Stimulated activated naive CD8-positive, alpha-beta T cell treated with anti-CD3 and anti-CD28 coated beads, Interleukin-15, Interleukin-2, amounts not matched to agents 100 ng/mL and 50 ng/mL, for 24 hours (primary cell): ENCODE measurements around the gene STK4.

Source experiments
- H3K27ac Mint-ChIP-seq: one replicate; pipeline ENCODE4 v1.8.0; 2021; ENCODE audit warnings: mild to moderate bottlenecking, mixed read lengths
- H3K27me3 Mint-ChIP-seq: one replicate; pipeline ENCODE4 v1.8.0; 2021; ENCODE audit warnings: mixed read lengths
- H3K36me3 Mint-ChIP-seq: one replicate; pipeline ENCODE4 v1.8.0; 2021; ENCODE audit warnings: low read depth, mixed read lengths
- H3K4me1 Mint-ChIP-seq: one replicate; pipeline ENCODE4 v1.8.0; 2021; ENCODE audit warnings: low read depth, mixed read lengths
- H3K4me3 Mint-ChIP-seq: one replicate; pipeline ENCODE4 v1.8.0; 2021; ENCODE audit warnings: mild to moderate bottlenecking, mixed read lengths
- H3K9me3 Mint-ChIP-seq: one replicate; pipeline ENCODE4 v1.8.0; 2021; ENCODE audit warnings: mixed read lengths

Gene STK4

DNA sequence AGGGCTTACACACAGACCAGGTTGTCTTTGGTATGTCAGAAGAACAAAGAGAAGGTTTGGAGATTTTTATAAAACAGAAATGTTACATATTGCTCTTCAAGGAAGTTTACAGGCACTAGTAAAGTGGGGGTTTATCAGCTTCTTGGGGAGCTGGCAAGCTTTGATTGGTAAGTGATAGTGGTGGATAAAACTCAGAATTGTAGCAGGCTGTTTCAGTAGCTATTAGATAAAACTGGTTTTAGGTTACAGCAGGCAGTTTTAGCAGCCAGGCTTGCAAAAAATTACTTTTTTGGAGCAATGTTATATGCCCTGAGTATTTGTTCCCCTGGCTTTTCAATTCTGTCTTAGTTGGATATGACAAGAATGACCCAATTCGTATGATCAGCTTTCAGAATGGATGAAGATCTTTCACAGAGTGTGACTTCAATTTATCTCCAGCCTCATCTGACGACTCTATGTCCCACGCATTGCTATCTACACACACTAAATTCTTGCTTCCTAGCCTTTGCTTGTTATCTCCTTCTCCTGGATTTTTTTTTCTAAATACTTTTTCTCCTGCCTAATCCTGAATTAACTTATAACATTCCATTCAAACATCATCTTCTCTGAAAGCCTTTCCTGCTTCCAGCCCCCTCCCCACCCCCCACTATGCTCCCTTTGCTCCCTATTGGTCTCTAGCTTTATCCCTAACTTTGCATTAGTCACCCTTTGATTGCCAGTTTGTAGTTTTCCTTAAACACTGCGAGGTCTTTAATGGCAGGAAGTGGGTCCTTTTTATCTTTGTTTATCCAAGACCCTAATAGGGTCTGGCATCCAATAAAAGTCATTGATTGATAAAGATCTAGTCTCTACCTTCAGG, 5.1 kb upstream of the STK4 start:
- H3K27me3 Mint-ChIP-seq, result no peaks in the 10 kb centered on the region

DNA sequence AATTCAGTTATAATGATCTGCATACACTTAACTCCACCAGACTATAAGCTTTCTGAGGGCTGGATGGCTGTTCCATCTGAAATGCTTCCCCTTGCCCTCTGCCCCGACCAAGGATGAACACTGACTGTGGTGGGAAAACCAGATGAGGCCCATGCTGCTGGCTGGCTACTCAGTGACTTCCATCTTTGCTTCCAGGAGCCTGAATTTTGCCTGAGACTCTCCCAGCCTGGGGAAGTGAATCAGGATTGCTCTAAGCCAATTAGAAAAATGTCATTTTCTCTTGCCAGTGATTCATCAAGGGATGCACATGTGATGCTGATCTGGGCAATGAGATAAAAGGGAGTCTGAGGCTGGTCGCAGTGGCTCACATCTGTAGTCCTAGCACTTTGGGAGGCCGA, 4.4 kb upstream of the STK4 start:
- peaks cover 79% of the 10 kb centered on the region for H3K4me1 Mint-ChIP-seq

More for the DNA sequence above, 5.1 kb upstream of the STK4 start:
- H3K4me3 Mint-ChIP-seq, result peak overlapping the region; percentile 99
- H3K36me3 Mint-ChIP-seq, result peaks cover 36% of the 10 kb centered on the region
- peak overlapping the region; percentile 74 for H3K27ac Mint-ChIP-seq
- H3K9me3 Mint-ChIP-seq, result no peaks in the 10 kb centered on the region
- H3K4me1 Mint-ChIP-seq, result peaks cover 86% of the 10 kb centered on the region

DNA sequence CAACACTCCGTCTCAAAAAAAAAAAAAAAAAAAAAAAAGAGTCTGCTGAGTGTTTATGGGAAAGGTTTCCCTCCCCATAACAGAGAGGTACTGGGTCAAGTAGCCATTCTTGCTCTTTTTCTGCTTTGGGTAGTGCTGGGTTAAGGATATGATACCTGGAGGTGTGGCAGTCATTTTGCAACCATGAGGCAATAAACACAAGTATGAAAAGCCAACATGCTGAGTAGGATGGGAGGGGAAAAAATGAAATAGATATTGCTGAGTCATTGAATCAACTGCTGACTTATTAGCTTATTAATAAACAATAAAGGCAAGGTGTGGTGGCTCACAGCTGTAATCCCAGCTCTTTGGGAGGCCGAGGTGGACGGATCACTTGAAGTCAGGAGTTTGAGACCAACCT, 3.8 kb upstream of the STK4 start:
- Mint-ChIP-seq H3K27me3 (no peaks in the 10 kb centered on the region), H3K4me1 (peaks cover 76% of the 10 kb centered on the region), H3K9me3 (no peaks in the 10 kb centered on the region), H3K36me3 (peaks cover 36% of the 10 kb centered on the region), H3K27ac (peak overlapping the region; percentile 56), H3K4me3 (no peak overlapping the region)

More for the DNA sequence above, 4.4 kb upstream of the STK4 start:
- Mint-ChIP-seq H3K4me3 (no peak overlapping the region), H3K9me3 (no peaks in the 10 kb centered on the region), H3K27me3 (no peaks in the 10 kb centered on the region), H3K36me3 (peaks cover 36% of the 10 kb centered on the region), H3K27ac (peak overlapping the region; percentile 55)

DNA sequence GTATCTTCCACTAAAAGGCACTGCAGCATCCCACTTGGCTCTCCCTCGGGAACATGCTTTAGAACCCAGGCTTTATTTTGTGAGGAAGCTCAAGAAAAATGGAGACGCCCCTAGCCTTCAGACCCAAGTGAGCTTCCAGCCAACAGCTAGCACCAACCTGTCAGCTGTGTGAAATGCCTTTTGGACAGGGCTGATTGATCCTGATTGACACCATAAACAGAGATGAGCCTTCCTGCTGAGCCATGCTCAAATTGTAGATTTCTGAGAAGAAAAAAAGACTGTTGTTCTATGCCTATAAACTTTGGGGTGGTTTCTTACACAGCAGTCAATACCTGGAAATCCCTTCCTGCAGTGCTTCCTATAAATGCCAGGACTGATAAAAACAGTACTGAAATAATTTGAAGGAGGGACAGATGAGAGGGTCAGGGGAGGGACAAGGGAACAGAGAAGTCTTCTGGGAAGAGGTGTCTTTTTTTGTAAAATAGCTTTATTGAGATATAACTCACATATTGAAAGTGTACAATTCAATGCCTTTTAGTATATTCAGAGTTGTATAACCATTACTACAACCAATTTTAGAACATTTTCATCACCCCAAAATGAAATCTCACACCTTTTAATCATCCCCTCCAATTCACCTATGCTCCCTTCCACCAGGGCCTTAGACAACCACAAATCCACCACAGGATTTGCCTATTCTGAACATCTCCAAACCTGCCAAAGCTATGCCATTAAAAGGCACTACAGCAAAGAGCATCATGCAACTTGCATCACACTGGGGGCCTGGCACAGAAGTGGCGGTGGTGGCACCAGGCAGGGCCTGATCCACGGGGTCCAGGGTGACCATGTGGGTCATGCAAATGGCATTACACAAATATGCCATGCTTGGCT, 2.7 kb upstream of the STK4 start:
- H3K27me3 Mint-ChIP-seq, result no peaks in the 10 kb centered on the region
- peak overlapping the region; percentile 73 for H3K27ac Mint-ChIP-seq
- no peaks in the 10 kb centered on the region for H3K9me3 Mint-ChIP-seq
- peaks cover 73% of the 10 kb centered on the region for H3K4me1 Mint-ChIP-seq
- H3K4me3 Mint-ChIP-seq, result no peak overlapping the region
- peaks cover 36% of the 10 kb centered on the region for H3K36me3 Mint-ChIP-seq

DNA sequence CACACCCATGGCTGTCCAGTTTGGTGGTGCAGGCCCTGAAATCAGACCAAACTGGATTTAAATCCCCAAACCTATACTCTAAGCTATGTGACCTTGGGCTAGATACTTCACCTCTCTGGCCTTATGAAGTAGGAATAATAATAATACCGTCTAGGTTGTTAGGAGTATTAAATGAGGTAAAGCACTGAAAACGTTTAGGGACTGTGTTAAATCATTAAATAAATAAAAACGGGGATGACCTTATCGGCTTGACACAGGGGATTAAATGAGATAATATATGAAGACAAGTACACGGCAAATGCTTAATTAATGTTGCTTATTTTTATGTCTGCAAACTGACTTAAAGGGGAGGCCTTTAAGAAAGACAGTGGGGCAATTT, 672 bp upstream of the STK4 start:
- Mint-ChIP-seq H3K36me3 (peaks cover 34% of the 10 kb centered on the region), H3K27me3 (no peaks in the 10 kb centered on the region), H3K27ac (peak overlapping the region; percentile 89), H3K4me3 (peak overlapping the region; percentile 99), H3K4me1 (peaks cover 77% of the 10 kb centered on the region), H3K9me3 (no peaks in the 10 kb centered on the region)

DNA sequence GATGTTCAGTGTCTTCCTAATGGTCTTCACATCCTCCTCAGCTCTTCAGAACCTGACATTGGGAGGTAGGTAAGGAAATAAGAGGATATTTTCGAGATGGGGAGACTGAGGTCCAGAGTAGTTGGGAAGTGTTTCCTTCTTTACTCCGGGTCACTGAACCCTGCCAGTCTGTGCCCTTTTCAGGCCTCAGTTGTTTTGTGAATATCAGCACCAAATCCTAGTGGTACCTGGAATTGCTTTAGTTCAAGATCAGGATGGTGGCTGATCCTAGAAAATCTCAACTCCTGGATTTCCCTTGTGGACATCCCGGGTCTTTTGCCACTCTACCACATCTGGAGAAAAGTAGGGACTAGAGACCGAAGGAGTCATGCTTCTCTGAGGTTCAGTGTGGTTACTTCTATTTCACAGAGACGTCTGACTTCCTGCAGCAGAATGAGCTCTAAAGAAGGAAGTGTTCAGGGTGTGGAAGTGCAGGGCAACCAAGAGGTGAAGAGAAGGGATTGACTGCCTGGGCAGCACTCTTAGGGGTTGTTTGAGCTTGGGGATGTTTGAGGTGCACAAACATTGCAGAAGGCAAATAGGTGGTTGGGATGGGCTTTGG, 995 bp downstream of the STK4 start:
- Mint-ChIP-seq H3K27me3 (no peaks in the 10 kb centered on the region), H3K36me3 (peaks cover 44% of the 10 kb centered on the region), H3K9me3 (no peaks in the 10 kb centered on the region), H3K27ac (peak overlapping the region; percentile 89), H3K4me3 (peak overlapping the region; percentile 99), H3K4me1 (peaks cover 76% of the 10 kb centered on the region)

DNA sequence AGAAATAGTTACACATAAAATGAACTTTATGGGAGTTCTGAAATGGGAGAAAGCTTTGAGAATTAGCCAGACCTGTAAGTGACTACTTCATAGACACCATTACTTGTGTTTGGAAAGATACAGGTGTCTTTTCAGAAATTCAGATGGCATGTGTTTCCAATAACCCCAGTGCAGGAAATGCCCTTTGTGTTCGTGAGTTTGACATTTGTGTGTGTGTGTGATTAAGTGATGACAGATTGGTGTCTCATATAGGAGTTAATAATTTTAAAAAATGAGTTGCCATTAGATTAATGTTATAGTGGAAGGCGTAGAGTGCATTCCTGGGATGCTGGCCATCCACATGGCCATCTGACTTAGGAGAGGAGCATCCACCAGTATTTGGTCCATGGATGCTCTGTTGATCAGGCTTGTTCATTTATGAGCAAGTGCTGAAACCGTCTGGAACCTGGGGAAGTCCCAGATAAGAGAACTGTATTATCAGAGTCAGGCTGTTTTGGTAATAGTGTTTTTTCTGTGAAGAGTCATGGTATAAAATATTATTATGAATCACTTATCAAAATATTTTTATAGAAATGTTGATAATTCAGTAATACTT, 3.1 kb downstream of the STK4 start:
- Mint-ChIP-seq H3K27me3 (no peaks in the 10 kb centered on the region), H3K4me1 (peaks cover 75% of the 10 kb centered on the region), H3K36me3 (peaks cover 64% of the 10 kb centered on the region), H3K27ac (peak overlapping the region; percentile 89), H3K4me3 (peak overlapping the region; percentile 99), H3K9me3 (no peaks in the 10 kb centered on the region)

DNA sequence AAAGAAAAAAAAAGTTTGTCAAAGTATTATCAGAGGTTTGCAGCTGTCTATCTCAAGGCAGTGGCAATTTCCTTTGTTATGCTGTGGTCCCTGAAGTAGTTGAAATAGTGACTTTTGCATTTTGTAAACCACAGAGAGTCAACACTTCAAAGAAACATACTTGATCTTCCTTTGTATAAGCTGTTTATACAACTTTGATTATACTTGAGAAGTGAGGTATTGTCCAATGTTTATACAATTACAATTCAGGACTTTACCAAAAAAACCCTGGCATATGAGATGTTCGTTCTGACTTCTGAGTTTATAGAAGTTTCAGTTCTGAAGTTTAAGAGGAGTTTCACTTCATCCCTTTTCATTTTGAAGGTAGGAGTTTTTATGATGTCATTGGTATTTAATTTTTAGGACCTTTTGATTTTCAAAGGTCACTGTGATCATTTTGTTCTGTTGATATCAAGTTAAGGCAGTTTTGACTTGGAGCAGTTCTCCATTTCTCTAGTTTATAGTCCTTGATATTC, 4.0 kb downstream of the STK4 start:
- H3K36me3 Mint-ChIP-seq, result peaks cover 73% of the 10 kb centered on the region
- H3K9me3 Mint-ChIP-seq, result no peaks in the 10 kb centered on the region
- peak overlapping the region; percentile 99 for H3K4me3 Mint-ChIP-seq
- H3K27ac Mint-ChIP-seq, result peak overlapping the region; percentile 99
- H3K4me1 Mint-ChIP-seq, result peaks cover 81% of the 10 kb centered on the region
- H3K27me3 Mint-ChIP-seq, result no peaks in the 10 kb centered on the region

DNA sequence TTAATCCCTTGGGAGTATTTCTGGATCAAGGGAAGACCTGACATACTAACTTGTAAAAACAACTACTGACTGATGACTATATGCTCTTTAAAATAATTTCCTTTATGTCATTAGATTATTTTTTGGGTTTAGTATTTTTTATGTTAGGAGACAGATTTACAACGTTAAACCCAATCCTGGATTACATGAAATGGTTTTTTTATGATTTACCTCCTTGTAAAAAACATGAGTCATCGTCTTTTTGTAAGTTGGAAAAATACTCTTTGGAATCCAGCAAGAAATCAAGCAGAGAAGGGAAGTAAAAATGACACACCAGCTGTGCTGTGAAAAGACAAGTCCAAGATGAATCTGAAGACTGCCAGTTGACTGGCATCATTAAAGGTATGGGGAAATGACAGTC, 6.7 kb downstream of the STK4 start:
- Mint-ChIP-seq H3K4me1 (peaks cover 93% of the 10 kb centered on the region), H3K36me3 (peaks cover 83% of the 10 kb centered on the region), H3K9me3 (no peaks in the 10 kb centered on the region), H3K27me3 (no peaks in the 10 kb centered on the region), H3K4me3 (peak overlapping the region; percentile 65), H3K27ac (peak overlapping the region; percentile 88)

DNA sequence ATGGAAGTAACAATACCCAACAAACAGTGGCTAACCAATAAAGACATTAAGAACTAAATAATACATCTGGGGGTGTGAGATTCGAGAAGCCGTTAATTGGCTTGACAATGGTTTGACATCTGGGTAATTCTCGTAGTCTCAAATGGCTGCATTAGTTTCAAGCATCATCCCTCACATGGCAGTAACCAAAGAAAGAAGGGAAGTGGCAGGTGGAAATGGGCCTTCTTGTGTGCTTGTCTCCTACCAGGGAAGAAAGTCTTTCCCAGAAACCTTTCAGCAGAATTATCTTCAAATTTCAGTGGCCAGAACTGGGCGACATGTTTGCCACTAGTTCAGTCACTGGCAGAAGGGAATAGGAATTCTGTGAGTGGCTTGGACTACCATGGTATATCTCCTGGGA, 10.4 kb downstream of the STK4 start:
- H3K27ac Mint-ChIP-seq, result peak overlapping the region; percentile 93
- H3K9me3 Mint-ChIP-seq, result no peaks in the 10 kb centered on the region
- no peaks in the 10 kb centered on the region for H3K27me3 Mint-ChIP-seq
- H3K4me3 Mint-ChIP-seq, result no peak overlapping the region
- H3K4me1 Mint-ChIP-seq, result peaks cover 94% of the 10 kb centered on the region
- H3K36me3 Mint-ChIP-seq, result peaks cover 97% of the 10 kb centered on the region

DNA sequence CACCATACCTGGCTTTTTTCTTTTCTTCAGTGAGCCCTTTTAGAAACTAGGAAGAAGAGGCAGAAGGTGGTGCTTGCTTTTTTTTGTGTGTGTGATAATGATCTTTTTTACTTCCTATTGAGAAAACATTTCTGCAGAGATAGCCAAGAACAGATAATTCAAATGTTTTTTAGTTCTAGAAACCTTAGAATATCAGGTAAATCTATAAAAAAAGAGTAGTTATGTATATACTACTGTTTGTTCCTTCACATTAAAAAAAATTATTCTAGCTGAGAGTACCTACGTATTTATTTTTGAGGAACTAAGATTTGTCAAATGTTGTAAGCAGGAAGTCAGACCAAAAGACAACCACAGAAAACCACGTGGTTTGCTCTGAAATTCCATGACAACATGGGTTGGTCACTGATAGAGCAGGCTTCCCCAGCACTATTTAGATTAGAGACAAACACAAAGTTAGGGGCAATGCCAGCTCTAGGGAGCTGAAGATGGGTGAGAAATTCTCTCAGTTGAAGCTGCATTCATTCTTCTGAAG, 12.8 kb downstream of the STK4 start:
- H3K4me3 Mint-ChIP-seq, result peak overlapping the region; percentile 74

DNA sequence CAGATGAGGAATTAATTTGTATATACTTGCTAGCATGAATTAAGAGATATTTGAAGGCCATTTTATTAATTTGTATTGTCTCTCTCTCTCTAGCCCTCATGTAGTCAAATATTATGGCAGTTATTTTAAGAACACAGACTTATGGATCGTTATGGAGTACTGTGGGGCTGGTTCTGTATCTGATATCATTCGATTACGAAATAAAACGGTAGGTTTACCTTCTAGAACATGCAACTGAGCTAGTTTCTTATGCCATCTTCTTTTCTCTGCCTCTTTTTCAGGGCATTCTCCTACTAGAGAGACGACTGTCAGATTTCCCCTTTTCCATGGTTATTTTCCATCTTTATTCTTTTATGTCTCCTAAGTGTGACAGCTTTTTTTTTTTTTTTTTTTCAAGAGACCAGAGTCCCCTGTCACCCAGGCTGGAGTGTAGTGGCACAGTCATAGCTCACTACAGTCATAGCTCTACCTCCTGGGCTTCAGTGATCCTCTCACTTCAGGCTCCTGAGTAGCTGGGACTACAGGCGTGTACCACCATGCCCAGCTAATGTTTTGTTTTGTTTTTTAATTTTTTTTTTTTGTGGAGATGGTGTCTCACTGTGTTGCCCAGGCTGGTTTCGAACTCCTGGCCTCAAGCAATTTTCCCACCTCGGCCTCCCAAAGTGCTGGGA, 15.6 kb downstream of the STK4 start:
- no peak overlapping the region for H3K4me3 Mint-ChIP-seq
- peaks cover 90% of the 10 kb centered on the region for H3K36me3 Mint-ChIP-seq
- H3K4me1 Mint-ChIP-seq, result peaks cover 83% of the 10 kb centered on the region
- H3K27ac Mint-ChIP-seq, result peak overlapping the region; percentile 93
- no peaks in the 10 kb centered on the region for H3K9me3 Mint-ChIP-seq
- no peaks in the 10 kb centered on the region for H3K27me3 Mint-ChIP-seq

More for the DNA sequence above, 12.8 kb downstream of the STK4 start:
- Mint-ChIP-seq H3K9me3 (no peaks in the 10 kb centered on the region), H3K4me1 (peaks cover 90% of the 10 kb centered on the region), H3K36me3 (peaks cover 92% of the 10 kb centered on the region), H3K27me3 (no peaks in the 10 kb centered on the region), H3K27ac (peak overlapping the region; percentile 93)

DNA sequence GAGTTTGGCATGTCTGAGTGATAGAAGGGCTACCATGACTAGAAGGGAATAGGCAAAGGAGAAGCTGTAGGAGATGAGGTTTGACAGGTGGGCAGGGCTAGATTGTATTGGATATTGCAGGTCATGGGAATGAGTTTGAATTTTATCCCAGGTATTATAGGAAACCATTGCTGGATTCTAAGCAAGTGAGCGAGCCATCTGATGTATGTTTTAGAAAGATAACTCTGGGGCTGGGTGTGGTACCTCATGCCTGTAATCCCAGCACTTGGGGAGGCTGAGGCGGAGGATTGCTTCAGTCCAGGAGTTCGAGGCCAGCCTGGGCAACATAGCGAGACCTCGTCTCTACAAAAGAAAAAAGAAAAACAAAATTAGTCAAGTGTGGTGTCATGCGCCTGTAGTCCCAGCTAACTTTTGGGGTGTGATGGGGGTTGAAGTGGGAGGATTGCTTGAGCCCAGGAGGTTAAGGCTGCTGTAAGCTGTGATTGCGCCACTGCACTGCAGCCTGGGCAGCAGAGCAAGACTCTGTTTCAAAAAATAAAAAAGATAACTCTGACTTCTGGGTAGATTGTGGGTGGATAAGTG, 16.9 kb downstream of the STK4 start:
- peaks cover 88% of the 10 kb centered on the region for H3K36me3 Mint-ChIP-seq
- peak overlapping the region; percentile 27 for H3K4me3 Mint-ChIP-seq
- peak overlapping the region; percentile 76 for H3K27ac Mint-ChIP-seq
- peaks cover 73% of the 10 kb centered on the region for H3K4me1 Mint-ChIP-seq
- H3K27me3 Mint-ChIP-seq, result no peaks in the 10 kb centered on the region
- no peaks in the 10 kb centered on the region for H3K9me3 Mint-ChIP-seq
